Measurements from ENCODE around the gene SRRT.

The SRRT gene

GRCh38 chr7:100856871-100857282 lies 18.0 kb upstream of the SRRT start:
- DNase-seq: no peak

- DNase-seq: no peak
Measured at GRCh38 chr7:100859856-100860255, 15.0 kb upstream of the SRRT start.

GRCh38 chr7:100860702-100861615 lies 13.9 kb upstream of the SRRT start:
- no peak for DNase-seq

- DNase-seq: no peak
Measured at GRCh38 chr7:100861616-100861985, 13.3 kb upstream of the SRRT start.

- DNase-seq: no peak
Measured at GRCh38 chr7:100863406-100863950, 11.4 kb upstream of the SRRT start.

GRCh38 chr7:100864263-100864845 lies 10.5 kb upstream of the SRRT start:
- DNase-seq: no peak

- DNase-seq: peak; percentile 60
Measured at GRCh38 chr7:100865372-100865911, 9.5 kb upstream of the SRRT start.

GRCh38 chr7:100865938-100866728 lies 8.8 kb upstream of the SRRT start:
- no peak for DNase-seq

GRCh38 chr7:100866729-100867039 lies 8.2 kb upstream of the SRRT start:
- DNase-seq: no peak

GRCh38 chr7:100867040-100867775 lies 7.7 kb upstream of the SRRT start, which contains the start of gene TRIP6:
Gene TRIP6, plus strand, starts transcription at chr7:100867387. Its CDS starts 111 bp downstream, at chr7:100867498.
- DNase-seq: peak; percentile 79

GRCh38 chr7:100867776-100868485 lies 7.0 kb upstream of the SRRT start:
- DNase-seq: no peak

- DNase-seq: no peak
Measured at GRCh38 chr7:100873599-100874299, 1.2 kb upstream of the SRRT start.

- DNase-seq: no peak
Measured at GRCh38 chr7:100874300-100874576, 665 bp upstream of the SRRT start.

GRCh38 chr7:100875356-100875751 lies 451 bp downstream of the SRRT start:
- DNase-seq: no peak

- DNase-seq: no peak
Measured at GRCh38 chr7:100878013-100878412, 3.1 kb downstream of the SRRT start.

- DNase-seq: no peak
Measured at GRCh38 chr7:100878685-100879084, 3.8 kb downstream of the SRRT start.

- DNase-seq: no peak
Measured at GRCh38 chr7:100879685-100880261, 4.9 kb downstream of the SRRT start.

- no peak for DNase-seq
Measured at GRCh38 chr7:100880645-100881044, 5.7 kb downstream of the SRRT start.

- DNase-seq: no peak
Measured at GRCh38 chr7:100881136-100881535, 6.2 kb downstream of the SRRT start.

GRCh38 chr7:100882201-100882600 lies 7.3 kb downstream of the SRRT start:
- no peak for DNase-seq
